HepG2 (cell line): ENCODE results near the gene FECH. TPM values are rescaled to one million over a fixed set of nuclear protein-coding genes. Genes with fewer than 3 reads are reported as not detected.

Source experiments
- ATF7 ChIP-seq, 2 experiments: fragments of 450-650 bp in 1 of 2; sonication (generic) in 1 of 2; formaldehyde crosslinking in 1 of 2; IDR thresholded peaks; 2 replicates each; pipeline versions ENCODE4 v1.4.0 to v1.6.1; 2016 to 2020; ENCODE audit warnings: antibody characterized with exemption in 1 of 2, mild to moderate bottlenecking in 1 of 2, missing genetic modification reagents in 1 of 2
- BATF2 ChIP-seq: sonication (generic); formaldehyde crosslinking; IDR thresholded peaks from 2 replicates; pipeline ENCODE4 v1.8.0; 2022; ENCODE audit warnings: mild to moderate bottlenecking, missing genetic modification reagents, moderate library complexity
- BRD4 ChIP-seq: sonication (generic); formaldehyde crosslinking; IDR thresholded peaks from 2 replicates; pipeline ENCODE4 v1.4.0; 2020; ENCODE audit warnings: missing genetic modification reagents
- NFE2 ChIP-seq: sonication (generic); formaldehyde crosslinking; IDR thresholded peaks from 2 replicates; pipeline ENCODE4 v1.4.0; 2020; ENCODE audit warnings: missing genetic modification reagents
- NPAS2 ChIP-seq: sonication (generic); formaldehyde crosslinking; IDR thresholded peaks from 2 replicates; pipeline ENCODE4 v1.8.0; 2022; ENCODE audit warnings: mild to moderate bottlenecking, missing genetic modification reagents, borderline replicate concordance
- PRMT3 ChIP-seq: sonication (generic); formaldehyde crosslinking; IDR thresholded peaks from 2 replicates; pipeline ENCODE4 v1.8.1; 2022; ENCODE audit warnings: low read depth, mild to moderate bottlenecking, moderate library complexity, missing genetic modification reagents, borderline replicate concordance
- RCOR2 ChIP-seq: IDR thresholded peaks from 2 replicates; pipeline ENCODE4 v1.6.1; 2016; ENCODE audit warnings: missing biosample characterization, missing genetic modification reagents
- REL ChIP-seq: sonication (generic); formaldehyde crosslinking; conservative IDR thresholded peaks from 2 replicates; pipeline ENCODE4 v1.8.0; 2022; ENCODE audit warnings: mild to moderate bottlenecking, missing genetic modification reagents, moderate library complexity
- SMAD1 ChIP-seq: sonication (generic); formaldehyde crosslinking; IDR thresholded peaks from 2 replicates; pipeline ENCODE4 v1.4.0; 2020; ENCODE audit warnings: missing genetic modification reagents, low read depth, mild to moderate bottlenecking, borderline replicate concordance
- STAT5B ChIP-seq: sonication (generic); formaldehyde crosslinking; IDR thresholded peaks from 2 replicates; pipeline ENCODE4 v1.4.0; 2020; ENCODE audit warnings: missing genetic modification reagents
- TOPORS ChIP-seq: sonication (generic); formaldehyde crosslinking; IDR thresholded peaks from 2 replicates; pipeline ENCODE4 v1.8.0; 2023; ENCODE audit warnings: mild to moderate bottlenecking, missing genetic modification reagents
- USF2 ChIP-seq, 2 experiments: sonication (generic) in 1 of 2; formaldehyde crosslinking in 1 of 2; IDR thresholded peaks; 2 replicates each; pipeline versions ENCODE4 v1.5.1 to v1.6.1; 2011 to 2020; ENCODE audit warnings: borderline replicate concordance in 1 of 2, low read depth in 1 of 2, low read length in 1 of 2, mild to moderate bottlenecking in 1 of 2, missing genetic modification reagents in 1 of 2, moderate library complexity in 1 of 2
- ZFYVE20 ChIP-seq: sonication (generic); formaldehyde crosslinking; IDR thresholded peaks from 2 replicates; pipeline ENCODE4 v1.8.0; 2023; ENCODE audit warnings: low read depth, mild to moderate bottlenecking, moderate library complexity, missing genetic modification reagents, borderline replicate concordance
- ZMYM3 ChIP-seq: sonication (generic); formaldehyde crosslinking; IDR thresholded peaks from 2 replicates; pipeline ENCODE4 v1.5.1; 2020; ENCODE audit warnings: mild to moderate bottlenecking, missing genetic modification reagents
- ZNF143 ChIP-seq: sonication (generic); formaldehyde crosslinking; IDR thresholded peaks from 2 replicates; pipeline ENCODE4 v1.4.0; 2020; ENCODE audit warnings: missing genetic modification reagents
- ZNF484 ChIP-seq: sonication (generic); formaldehyde crosslinking; IDR thresholded peaks from 2 replicates; pipeline ENCODE4 v1.5.1; 2020; ENCODE audit warnings: mild to moderate bottlenecking, low read depth, missing genetic modification reagents, borderline replicate concordance
- ZNF501 ChIP-seq: sonication (generic); formaldehyde crosslinking; IDR thresholded peaks from 2 replicates; pipeline ENCODE4 v1.5.1; 2020; ENCODE audit warnings: mild to moderate bottlenecking, moderate library complexity, missing genetic modification reagents
- ZNF550 ChIP-seq: sonication (generic); formaldehyde crosslinking; IDR thresholded peaks from 2 replicates; pipeline ENCODE4 v1.4.0; 2020; ENCODE audit warnings: mild to moderate bottlenecking, missing genetic modification reagents, borderline replicate concordance
- ZNF563 ChIP-seq: sonication (generic); formaldehyde crosslinking; IDR thresholded peaks from 2 replicates; pipeline ENCODE4 v1.8.0; 2022; ENCODE audit warnings: mild to moderate bottlenecking, moderate library complexity, missing genetic modification reagents
- polyA plus RNA-seq, 8 experiments: library from polyadenylated mRNA; depleted of rRNA in 3 of 8; stranded (reverse) in 7 of 8; unstranded in 1 of 8; fragments of >200 nt; fragmentation: Illumina TruSeq in 4 of 8; extraction: Trizol in 4 of 8; gene quantifications; 2 replicates each; pipeline versions ENCODE4 v1.2.1 to v1.2.3, GENCODE V29; 2011 to 2016; ENCODE audit warnings: low read depth in 4 of 8, missing spikeins in 1 of 8, mixed read lengths in 1 of 8; ENCODE audit not compliant: insufficient read depth in 1 of 8
- total RNA-seq, 5 experiments: library from RNA; depleted of rRNA; stranded (reverse); fragments of >200 nt; fragmentation: Illumina TruSeq; extraction: Trizol; gene quantifications; 2 replicates each; pipeline ENCODE4 v1.2.3, GENCODE V29; 2016; ENCODE audit warnings: low read depth in 1 of 5
- TF ChIP-seq, protein P1 (sequence below): IDR thresholded peaks from 2 replicates; pipeline ENCODE4 v1.6.1; 2016; ENCODE audit warnings: missing genetic modification reagents, missing compliant biosample characterization
- TF ChIP-seq, protein P2 (sequence below): sonication (generic); formaldehyde crosslinking; IDR thresholded peaks from 2 replicates; pipeline ENCODE4 v1.4.0; 2020; ENCODE audit warnings: missing genetic modification reagents
- TF ChIP-seq, protein P3 (sequence below): sonication (generic); IDR thresholded peaks from 2 replicates; pipeline ENCODE4 v1.6.1; 2016; ENCODE audit warnings: low read depth, borderline replicate concordance

FECH gene
- total and polyA plus RNA-seq, 2 of the 13 experiments (the other 11 are each of a cell fraction or from before 2014, with no cell fraction given), result 14.7 to 21.9 TPM

- TF ChIP-seq TOPORS (CRISPR knock-in tag) (no peak), ZNF550 (CRISPR knock-in tag) (no peak), RCOR2 (CRISPR knock-in tag) (no peak), REL (no peak), ZNF143 (CRISPR knock-in tag) (no peak), ATF7 (IDR thresholded peaks at IDR 0.05) (no peak), ATF7 (CRISPR knock-in tag; IDR thresholded peaks at IDR 0.05) (no peak), ZMYM3 (CRISPR knock-in tag) (no peak), ZNF563 (0 out of 2 replicates have a peak, but pooled peaks have one; percentile 74), STAT5B (no peak), ZNF501 (CRISPR knock-in tag) (peak; percentile 42; the same call in 1 of the 2 replicates), ZFYVE20 (CRISPR knock-in tag) (no peak), BRD4 (CRISPR knock-in tag) (no peak), ZNF484 (CRISPR knock-in tag) (no peak), USF2 (IDR thresholded peaks at IDR 0.05; ENCODE audit: low read depth, low read length) (no peak), USF2 (CRISPR knock-in tag; IDR thresholded peaks at IDR 0.05; ENCODE audit: borderline replicate concordance) (no peak), PRMT3 (CRISPR knock-in tag) (no peak), BATF2 (CRISPR knock-in tag) (no peak), SMAD1 (CRISPR knock-in tag) (no peak), NPAS2 (CRISPR knock-in tag) (no peak), NFE2 (CRISPR knock-in tag) (peak; percentile 88)
- TF ChIP-seq, protein P1, sequence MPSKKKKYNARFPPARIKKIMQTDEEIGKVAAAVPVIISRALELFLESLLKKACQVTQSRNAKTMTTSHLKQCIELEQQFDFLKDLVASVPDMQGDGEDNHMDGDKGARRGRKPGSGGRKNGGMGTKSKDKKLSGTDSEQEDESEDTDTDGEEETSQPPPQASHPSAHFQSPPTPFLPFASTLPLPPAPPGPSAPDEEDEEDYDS (CRISPR knock-in tag), result peak; percentile 10; the same call in 1 of the 2 replicates
- TF ChIP-seq, protein P2, sequence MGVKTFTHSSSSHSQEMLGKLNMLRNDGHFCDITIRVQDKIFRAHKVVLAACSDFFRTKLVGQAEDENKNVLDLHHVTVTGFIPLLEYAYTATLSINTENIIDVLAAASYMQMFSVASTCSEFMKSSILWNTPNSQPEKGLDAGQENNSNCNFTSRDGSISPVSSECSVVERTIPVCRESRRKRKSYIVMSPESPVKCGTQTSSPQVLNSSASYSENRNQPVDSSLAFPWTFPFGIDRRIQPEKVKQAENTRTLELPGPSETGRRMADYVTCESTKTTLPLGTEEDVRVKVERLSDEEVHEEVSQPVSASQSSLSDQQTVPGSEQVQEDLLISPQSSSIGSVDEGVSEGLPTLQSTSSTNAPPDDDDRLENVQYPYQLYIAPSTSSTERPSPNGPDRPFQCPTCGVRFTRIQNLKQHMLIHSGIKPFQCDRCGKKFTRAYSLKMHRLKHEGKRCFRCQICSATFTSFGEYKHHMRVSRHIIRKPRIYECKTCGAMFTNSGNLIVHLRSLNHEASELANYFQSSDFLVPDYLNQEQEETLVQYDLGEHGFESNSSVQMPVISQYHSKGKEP (CRISPR knock-in tag), result no peak
- TF ChIP-seq, protein P3, sequence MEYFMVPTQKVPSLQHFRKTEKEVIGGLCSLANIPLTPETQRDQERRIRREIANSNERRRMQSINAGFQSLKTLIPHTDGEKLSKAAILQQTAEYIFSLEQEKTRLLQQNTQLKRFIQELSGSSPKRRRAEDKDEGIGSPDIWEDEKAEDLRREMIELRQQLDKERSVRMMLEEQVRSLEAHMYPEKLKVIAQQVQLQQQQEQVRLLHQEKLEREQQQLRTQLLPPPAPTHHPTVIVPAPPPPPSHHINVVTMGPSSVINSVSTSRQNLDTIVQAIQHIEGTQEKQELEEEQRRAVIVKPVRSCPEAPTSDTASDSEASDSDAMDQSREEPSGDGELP, result no peak
These were observed at the start of gene FECH (continued) for GRCh38 chr18:57586251-57587049.
